Natural killer cell (primary cell): ENCODE results near the gene DOCK2. TPM values are rescaled to one million over a fixed set of nuclear protein-coding genes. Genes with fewer than 3 reads are reported as not detected.

Experiments used
- ATAC-seq, 3 donors: fragments of 150-1000 bp in 2 of 3; fragments of 200-7000 bp in 1 of 3; cut with Tn5 transposase; 1 replicate in 1 of 3; 2 replicates in 2 of 3; pipeline ENCODE4 v1.10.0; 2021; ENCODE audit warnings: mild to moderate bottlenecking in 2 of 3, moderate library complexity in 2 of 3
- DNase-seq, 2 donors: peaks; one replicate each; pipeline versions ENCODE4 v3.0.0 to v3.0.0-alpha.2; 2013 to 2021; ENCODE audit warnings: mixed read lengths in 1 of 2
- H3K27ac ChIP-seq: one replicate; pipeline ENCODE4 v1.5.1; 2013; ENCODE audit warnings: mild to moderate bottlenecking, low read length
- H3K27me3 ChIP-seq: one replicate; pipeline ENCODE4 v1.6.1; 2013; ENCODE audit warnings: low read length; ENCODE audit not compliant: control insufficient read depth, insufficient read depth
- H3K36me3 ChIP-seq: one replicate; pipeline ENCODE4 v1.6.1; 2013; ENCODE audit warnings: low read length; ENCODE audit not compliant: control insufficient read depth, insufficient read depth
- H3K4me1 ChIP-seq: one replicate; pipeline ENCODE4 v1.6.1; 2013; ENCODE audit warnings: low read length; ENCODE audit not compliant: control insufficient read depth, insufficient read depth
- H3K4me3 ChIP-seq: one replicate; pipeline ENCODE4 v1.5.1; 2013; ENCODE audit warnings: low read length
- H3K9me3 ChIP-seq: one replicate; pipeline ENCODE4 v1.6.1; 2013; ENCODE audit warnings: low read length; ENCODE audit not compliant: control insufficient read depth, insufficient read depth
- H3K27ac Mint-ChIP-seq, 2 donors: one replicate each; pipeline ENCODE4 v1.8.0; 2022; ENCODE audit warnings: mild to moderate bottlenecking in 2 of 2, mixed read lengths in 2 of 2, moderate library complexity in 1 of 2
- H3K27me3 Mint-ChIP-seq, 2 donors: one replicate each; pipeline ENCODE4 v1.8.0; 2022; ENCODE audit warnings: low read depth in 2 of 2, mixed read lengths in 2 of 2
- H3K36me3 Mint-ChIP-seq: one replicate; pipeline ENCODE4 v1.8.0; 2022; ENCODE audit warnings: mixed read lengths
- H3K4me1 Mint-ChIP-seq, 2 donors: one replicate each; pipeline ENCODE4 v1.8.0; 2022; ENCODE audit warnings: mixed read lengths in 2 of 2
- H3K4me3 Mint-ChIP-seq: one replicate; pipeline ENCODE4 v1.8.0; 2022; ENCODE audit warnings: mild to moderate bottlenecking, moderate library complexity, mixed read lengths
- H3K9me3 Mint-ChIP-seq, 2 donors: one replicate each; pipeline ENCODE4 v1.8.0; 2022; ENCODE audit warnings: mixed read lengths in 2 of 2
- CTCF ChIP-seq: fragments of 200-600 bp; IDR thresholded peaks from one replicate; pipeline ENCODE4 v1.8.0; 2022; ENCODE audit warnings: antibody characterized with exemption
- WGBS: methylation state at CpG from one replicate; pipeline ENCODE4 v1.1.7; 2013; ENCODE audit warnings: missing lambda C conversion rate; ENCODE audit not compliant: insufficient coverage; 5-methylcytosine and 5-hydroxymethylcytosine counted together
- intact Hi-C: fragments of 100-400 bp; cut with micrococcal nuclease; formaldehyde crosslinking; loops from one replicate; pipeline ENCODE4 v1.14.2; 2022
- total RNA-seq, 4 donors: library from RNA; stranded (reverse); fragments of 120-200 nt in 1 of 4; gene quantifications; one replicate each; pipeline versions ENCODE4 v1.2.3 to v1.2.4, GENCODE V29; 2013 to 2022

DOCK2 gene
- total RNA-seq, 3 donors from 2014 or later (not counting 1 experiment from before 2014, with no cell fraction given) = 317 to 361 (median 320) TPM

- ATAC-seq = no peak
- Histone ChIP-seq H3K27me3 (no peaks in the 10 kb centered on the region), H3K36me3 (peaks cover 3% of the 10 kb centered on the region), H3K9me3 (no peaks in the 10 kb centered on the region), H3K27ac (no peak overlapping the region), H3K4me3 (no peak overlapping the region), H3K4me1 (no peaks in the 10 kb centered on the region)
- Mint-ChIP-seq H3K9me3 (no peaks in the 10 kb centered on the region), H3K27me3 (no peaks in the 10 kb centered on the region), H3K4me3 (no peak overlapping the region), H3K27ac (no peak overlapping the region), H3K36me3 (no peaks in the 10 kb centered on the region), H3K4me1 (peaks cover 14 to 32% of the 10 kb centered on the region in 2 donors)
- no peak for TF ChIP-seq CTCF
- DNase-seq = no peak
- WGBS = 72% methylated on average over 5 of the region's 5 CpGs
- intact Hi-C loops = no loop called here
Observed at GRCh38 chr5:169964246-169964645, 327.2 kb downstream of the DOCK2 start.

- peak overlapping the region in 1 of 2 donors; percentile 51 for H3K27ac Mint-ChIP-seq
- H3K27ac ChIP-seq = no peak overlapping the region
- H3K4me3 Mint-ChIP-seq = no peak overlapping the region
- H3K9me3 ChIP-seq = no peaks in the 10 kb centered on the region
- H3K36me3 ChIP-seq = peaks cover 7% of the 10 kb centered on the region
- no peak overlapping the region for H3K4me3 ChIP-seq
- H3K36me3 Mint-ChIP-seq = no peaks in the 10 kb centered on the region
- H3K4me1 ChIP-seq = no peaks in the 10 kb centered on the region
- intact Hi-C loops = no loop called here
- no peak for DNase-seq
- peaks cover 27 to 51% of the 10 kb centered on the region in 2 donors for H3K4me1 Mint-ChIP-seq
- no peak for TF ChIP-seq CTCF
- H3K9me3 Mint-ChIP-seq = no peaks in the 10 kb centered on the region
- no peaks in the 10 kb centered on the region for H3K27me3 ChIP-seq
- no peaks in the 10 kb centered on the region for H3K27me3 Mint-ChIP-seq
- ATAC-seq = no peak
Observed at GRCh38 chr5:169970339-169970738, 333.3 kb downstream of the DOCK2 start.

GRCh38 chr5:169970911-169971765 is 334.1 kb downstream of the DOCK2 start:
- H3K27me3 Mint-ChIP-seq = no peaks in the 10 kb centered on the region
- DNase-seq = no peak
- Histone ChIP-seq H3K9me3 (no peaks in the 10 kb centered on the region), H3K27me3 (no peaks in the 10 kb centered on the region), H3K36me3 (peaks cover 7% of the 10 kb centered on the region), H3K27ac (no peak overlapping the region), H3K4me3 (no peak overlapping the region), H3K4me1 (no peaks in the 10 kb centered on the region)
- H3K36me3 Mint-ChIP-seq = no peaks in the 10 kb centered on the region
- ATAC-seq = no peak
- H3K9me3 Mint-ChIP-seq = no peaks in the 10 kb centered on the region
- TF ChIP-seq CTCF = no peak
- peak overlapping the region in 1 of 2 donors; percentile 51 for H3K27ac Mint-ChIP-seq
- 86% methylated on average over 8 of the region's 8 CpGs for WGBS
- intact Hi-C loops = no loop called here
- H3K4me3 Mint-ChIP-seq = no peak overlapping the region
- peaks cover 27 to 51% of the 10 kb centered on the region in 2 donors for H3K4me1 Mint-ChIP-seq

GRCh38 chr5:169971780-169972179 is 334.7 kb downstream of the DOCK2 start:
- Histone ChIP-seq H3K4me1 (no peaks in the 10 kb centered on the region), H3K27ac (no peak overlapping the region), H3K36me3 (peaks cover 7% of the 10 kb centered on the region), H3K27me3 (no peaks in the 10 kb centered on the region), H3K4me3 (no peak overlapping the region), H3K9me3 (no peaks in the 10 kb centered on the region)
- Mint-ChIP-seq H3K9me3 (no peaks in the 10 kb centered on the region), H3K4me3 (no peak overlapping the region), H3K27ac (peak overlapping the region; percentile 4 to 7), H3K4me1 (peaks cover 26 to 51% of the 10 kb centered on the region in 2 donors), H3K27me3 (no peaks in the 10 kb centered on the region), H3K36me3 (no peaks in the 10 kb centered on the region)
- no peak for ATAC-seq
- 100% methylated on average over 1 of the region's 1 CpG for WGBS
- no peak for TF ChIP-seq CTCF
- DNase-seq = no peak
- intact Hi-C loops = no loop called here
